Prostate gland (tissue), 2 donors: Measurements from ENCODE around the gene FAHD2B. TPM values are rescaled to one million over a fixed set of nuclear protein-coding genes. Genes with fewer than 3 reads are reported as not detected.
"Not testable (repeated sequence)": the region's sequence is repeated elsewhere in the genome, so short reads cannot be mapped to it uniquely, and the experiment has no call there.

Experiments used
- DNase-seq: peaks from one replicate; pipeline ENCODE4 v3.0.0-alpha.2; 2019; ENCODE audit warnings: low spot score
- H3K27ac ChIP-seq, 2 donors: fragments of 200-600 bp; sonication (generic); 2 replicates each; pipeline ENCODE4 v1.5.1; 2017 to 2019
- H3K27me3 ChIP-seq: fragments of 200-600 bp; sonication (generic); replicated peaks from 2 replicates; pipeline ENCODE4 v1.5.1; 2019; ENCODE audit not compliant: insufficient read depth
- H3K36me3 ChIP-seq, 2 donors: fragments of 200-600 bp; sonication (generic); 1 replicate in 1 of 2; 2 replicates in 1 of 2; pipeline versions ENCODE4 v1.5.1 to v1.8.1; 2017 to 2019
- H3K4me1 ChIP-seq: fragments of 200-600 bp; sonication (generic); replicated peaks from 2 replicates; pipeline ENCODE4 v1.5.1; 2019
- H3K4me3 ChIP-seq, 2 donors: fragments of 200-600 bp; sonication (generic); 2 replicates each; pipeline ENCODE4 v1.5.1; 2017 to 2019
- H3K9me3 ChIP-seq: fragments of 200-600 bp; sonication (generic); 2 replicates; pipeline ENCODE4 v1.5.1; 2017
- POLR2A ChIP-seq: fragments of 450-650 bp; IDR thresholded peaks from one replicate; pipeline ENCODE4 v1.6.1; 2016; ENCODE audit warnings: antibody characterized with exemption, mild to moderate bottlenecking
- POLR2AphosphoS5 ChIP-seq: sonication (generic); formaldehyde crosslinking; IDR thresholded peaks from one replicate; pipeline ENCODE4 v1.6.1; 2017; ENCODE audit warnings: antibody characterized with exemption
- WGBS: methylation state at CpG from one replicate; pipeline ENCODE4 v1.1.5; 2018; 5-methylcytosine and 5-hydroxymethylcytosine counted together
- intact Hi-C: fragments of 100-400 bp; cut with DNase I; formaldehyde crosslinking; loops from one replicate; pipeline ENCODE4 v1.14.2; 2022
- total RNA-seq, 2 donors: library from RNA; depleted of rRNA; stranded (reverse); fragments of >200 nt; gene quantifications; one replicate each; pipeline ENCODE4 v1.1.0, GENCODE V29; 2016
- TF ChIP-seq, protein P1 (sequence below), 4 experiments: fragments of 200-600 bp in 2 of 4; fragments of 450-650 bp in 2 of 4; sonication (generic) in 2 of 4; IDR thresholded peaks; 1 replicate in 3 of 4; 2 replicates in 1 of 4; pipeline ENCODE4 v1.5.1; 2016 to 2019; ENCODE audit warnings: antibody characterized with exemption in 4 of 4, mild to moderate bottlenecking in 2 of 4, moderate library complexity in 2 of 4

FAHD2B gene, protein sequence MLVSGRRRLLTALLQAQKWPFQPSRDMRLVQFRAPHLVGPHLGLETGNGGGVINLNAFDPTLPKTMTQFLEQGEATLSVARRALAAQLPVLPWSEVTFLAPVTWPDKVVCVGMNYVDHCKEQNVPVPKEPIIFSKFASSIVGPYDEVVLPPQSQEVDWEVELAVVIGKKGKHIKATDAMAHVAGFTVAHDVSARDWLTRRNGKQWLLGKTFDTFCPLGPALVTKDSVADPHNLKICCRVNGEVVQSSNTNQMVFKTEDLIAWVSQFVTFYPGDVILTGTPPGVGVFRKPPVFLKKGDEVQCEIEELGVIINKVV
- total RNA-seq, result 10 to 100 TPM; 10.9 to 13.9 TPM

DNA sequence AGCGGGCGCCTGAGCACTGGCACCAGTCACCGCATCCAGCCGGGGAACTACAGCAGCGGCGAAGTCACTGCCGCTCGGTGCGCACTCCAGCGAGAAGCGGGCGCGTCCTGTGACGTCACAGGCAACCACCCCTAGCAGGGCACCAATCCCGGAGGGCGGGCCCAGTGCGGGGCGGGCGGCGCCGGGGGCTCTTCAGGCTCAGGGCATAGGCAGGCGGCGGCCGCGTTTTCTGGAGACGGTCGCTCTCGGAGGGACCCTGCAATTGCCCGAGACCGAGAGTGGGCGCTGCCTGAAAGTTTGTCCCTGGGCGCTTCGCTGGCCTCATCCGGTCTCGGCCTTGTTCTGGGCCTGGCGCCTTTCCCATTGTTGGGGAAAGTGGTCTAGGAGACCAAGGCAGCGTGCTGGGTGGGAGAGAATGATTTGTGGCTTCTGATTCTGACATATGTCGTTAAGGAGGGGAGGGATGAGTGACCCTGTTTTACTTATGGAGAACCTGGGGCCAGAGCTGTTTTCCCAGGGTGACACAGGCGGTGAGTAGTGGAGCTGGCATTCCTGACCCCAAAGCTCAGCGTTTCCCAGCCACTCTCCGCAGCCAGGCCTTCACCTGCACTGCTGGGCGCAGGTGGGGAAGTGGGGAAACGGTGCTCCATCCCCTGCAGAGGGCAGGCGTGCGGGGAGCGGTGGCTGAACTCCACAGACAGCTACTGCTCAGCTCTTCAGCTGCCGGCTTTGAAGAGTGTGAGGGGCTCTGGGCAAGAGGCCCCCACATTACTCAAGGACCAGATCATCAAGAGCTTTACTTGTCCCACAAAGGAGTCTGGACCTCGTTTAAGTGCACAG is at the start of gene FAHD2B:
FAHD2B (minus strand) TSS at position 111 of the 840 bp plus-strand sequence. CDS start 3,176 bp downstream, outside the sequence.
- peak; percentile 84 for DNase-seq
- peak within 1 kb of the TSS; percentile 43 to 66 for H3K27ac ChIP-seq
- H3K4me1 ChIP-seq, intact Hi-C loops, H3K36me3 ChIP-seq, H3K27me3 ChIP-seq, H3K9me3 ChIP-seq: not testable (repeated sequence)
- H3K4me3 ChIP-seq, result peak within 1 kb of the TSS; percentile 30 to 33
- WGBS, result 6% methylated on average over 12 of the region's 48 CpGs

DNA sequence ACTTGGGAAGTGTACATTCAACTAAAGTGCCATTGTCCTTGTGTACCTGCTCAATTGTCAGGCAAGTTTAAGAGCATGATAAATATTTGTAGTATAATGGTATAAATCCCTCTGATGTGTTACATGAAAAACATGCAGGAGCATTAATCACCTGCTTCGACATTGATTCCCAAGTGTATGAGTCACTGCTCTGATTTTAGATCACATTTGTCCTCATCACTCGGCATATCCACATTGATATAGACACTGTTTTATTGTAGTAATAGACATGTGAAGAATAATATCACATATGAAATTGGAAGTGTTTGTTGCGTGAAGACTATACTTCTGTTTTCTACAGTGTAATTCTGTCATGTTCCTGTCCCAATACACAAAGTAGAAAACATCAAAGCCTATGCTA is 49.3 kb upstream of the FAHD2B start:
- H3K36me3 ChIP-seq, intact Hi-C loops, H3K27me3 ChIP-seq, H3K27ac ChIP-seq, H3K4me3 ChIP-seq, DNase-seq, H3K4me1 ChIP-seq, H3K9me3 ChIP-seq: not testable (repeated sequence)
- 73% methylated on average over 3 of the region's 3 CpGs for WGBS

DNA sequence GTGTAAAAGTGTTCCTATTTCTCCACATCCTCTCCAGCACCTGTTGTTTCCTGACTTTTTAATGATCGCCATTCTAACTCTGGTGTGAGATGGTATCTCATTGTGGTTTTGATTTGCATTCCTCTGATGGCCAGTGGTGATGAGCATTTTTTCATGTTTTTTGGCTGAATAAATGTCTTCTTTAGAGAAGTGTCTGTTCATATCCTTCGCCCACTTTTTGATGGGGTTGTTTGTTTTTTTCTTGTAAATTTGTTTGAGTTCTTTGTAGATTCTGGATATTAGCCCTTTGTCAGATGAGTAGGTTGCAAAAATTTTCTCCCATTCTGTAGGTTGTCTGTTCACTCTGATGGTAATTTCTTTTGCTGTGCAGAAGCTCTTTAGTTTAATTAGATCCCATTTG is 34.4 kb upstream of the FAHD2B start:
- DNase-seq, H3K4me1 ChIP-seq, H3K27me3 ChIP-seq, intact Hi-C loops, H3K4me3 ChIP-seq, H3K9me3 ChIP-seq, H3K27ac ChIP-seq, H3K36me3 ChIP-seq: not testable (repeated sequence)
- WGBS, result 90% methylated on average over 2 of the region's 2 CpGs

DNA sequence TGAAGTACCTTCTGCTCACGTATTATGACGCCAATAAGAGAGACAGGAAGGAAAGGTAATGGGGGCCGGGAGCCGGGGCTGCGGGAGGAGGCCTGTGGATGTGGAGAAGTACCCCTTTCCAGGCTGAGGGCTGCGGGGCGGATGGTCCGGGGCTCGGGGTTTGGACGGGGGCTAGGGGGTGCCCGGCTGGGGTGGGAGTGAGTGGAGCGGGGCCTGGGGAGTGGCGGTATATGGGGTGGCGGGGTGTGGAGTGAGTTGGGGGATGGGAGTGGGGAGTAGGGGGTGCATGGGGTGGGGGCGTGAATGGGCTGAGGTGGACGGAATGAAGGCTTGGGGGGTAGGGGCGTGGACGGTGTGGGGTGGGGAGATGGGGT is 19.2 kb upstream of the FAHD2B start:
- H3K36me3 ChIP-seq, H3K9me3 ChIP-seq, intact Hi-C loops, H3K4me1 ChIP-seq, DNase-seq, H3K27me3 ChIP-seq: not testable (repeated sequence)
- Histone ChIP-seq H3K4me3 (peak overlapping the region; percentile 60 to 75), H3K27ac (peak overlapping the region; percentile 91 to 92)
- WGBS, result 2% methylated on average over 11 of the region's 18 CpGs

DNA sequence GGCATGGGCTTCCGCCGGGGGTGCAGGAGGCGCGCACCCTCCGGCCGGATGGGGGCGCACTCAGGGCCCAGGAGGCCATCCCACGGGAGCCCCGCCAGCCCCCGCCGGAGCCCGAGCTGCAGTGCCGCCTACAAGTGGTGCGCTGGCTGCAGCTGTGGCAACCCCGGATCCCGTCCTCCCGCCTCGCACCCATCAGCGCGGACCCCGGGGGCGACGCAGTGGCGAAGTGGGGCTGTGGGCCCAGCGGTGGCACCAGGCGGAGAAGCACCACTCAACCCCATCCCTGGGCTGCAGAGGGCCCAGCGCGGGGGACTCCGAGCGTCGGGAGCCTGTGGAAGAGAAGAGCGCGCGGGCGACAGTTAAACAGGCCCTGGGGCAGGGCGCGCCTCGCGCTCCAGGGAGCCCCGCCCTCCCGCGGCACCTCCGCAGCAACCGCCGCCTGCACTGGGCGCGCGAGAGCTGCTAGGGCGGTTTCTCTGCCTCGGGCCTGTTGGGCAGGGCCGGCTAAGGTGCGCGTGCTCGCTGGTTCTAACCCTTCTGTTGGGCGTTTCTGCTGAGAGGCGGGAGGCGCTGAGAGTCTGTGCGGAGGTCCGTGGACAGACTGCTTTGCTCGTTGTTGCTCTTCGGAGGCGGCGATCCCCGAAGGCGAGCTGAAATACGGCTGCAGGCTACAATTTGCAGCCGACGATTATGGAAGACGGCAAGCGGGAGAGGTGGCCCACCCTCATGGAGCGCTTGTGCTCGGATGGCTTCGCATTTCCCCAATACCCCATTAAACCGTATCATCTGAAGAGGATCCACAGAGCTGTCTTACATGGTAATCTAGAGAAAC is 18.6 kb upstream of the FAHD2B start, which contains the start of gene ANKRD36:
ANKRD36 (plus strand) TSS at position 104 of the 832 bp plus-strand sequence; CDS start at position 691, 587 bp downstream.
- H3K27me3 ChIP-seq, H3K36me3 ChIP-seq, intact Hi-C loops, H3K9me3 ChIP-seq, H3K4me1 ChIP-seq: not testable (repeated sequence)
- Histone ChIP-seq H3K4me3 (peak within 1 kb of the TSS; percentile 60 to 75), H3K27ac (peak within 1 kb of the TSS; percentile 91 to 92)
- peak; percentile 38 for TF ChIP-seq POLR2A
- peak; percentile 25 for TF ChIP-seq POLR2AphosphoS5
- TF ChIP-seq, protein P1, sequence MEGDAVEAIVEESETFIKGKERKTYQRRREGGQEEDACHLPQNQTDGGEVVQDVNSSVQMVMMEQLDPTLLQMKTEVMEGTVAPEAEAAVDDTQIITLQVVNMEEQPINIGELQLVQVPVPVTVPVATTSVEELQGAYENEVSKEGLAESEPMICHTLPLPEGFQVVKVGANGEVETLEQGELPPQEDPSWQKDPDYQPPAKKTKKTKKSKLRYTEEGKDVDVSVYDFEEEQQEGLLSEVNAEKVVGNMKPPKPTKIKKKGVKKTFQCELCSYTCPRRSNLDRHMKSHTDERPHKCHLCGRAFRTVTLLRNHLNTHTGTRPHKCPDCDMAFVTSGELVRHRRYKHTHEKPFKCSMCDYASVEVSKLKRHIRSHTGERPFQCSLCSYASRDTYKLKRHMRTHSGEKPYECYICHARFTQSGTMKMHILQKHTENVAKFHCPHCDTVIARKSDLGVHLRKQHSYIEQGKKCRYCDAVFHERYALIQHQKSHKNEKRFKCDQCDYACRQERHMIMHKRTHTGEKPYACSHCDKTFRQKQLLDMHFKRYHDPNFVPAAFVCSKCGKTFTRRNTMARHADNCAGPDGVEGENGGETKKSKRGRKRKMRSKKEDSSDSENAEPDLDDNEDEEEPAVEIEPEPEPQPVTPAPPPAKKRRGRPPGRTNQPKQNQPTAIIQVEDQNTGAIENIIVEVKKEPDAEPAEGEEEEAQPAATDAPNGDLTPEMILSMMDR (IDR thresholded peaks at IDR 0.05), result peak in 2 of 4 experiments; percentile 66 to 73
- peak; percentile 71 for DNase-seq
- under 1% methylated on average over 41 of the region's 74 CpGs for WGBS

DNA sequence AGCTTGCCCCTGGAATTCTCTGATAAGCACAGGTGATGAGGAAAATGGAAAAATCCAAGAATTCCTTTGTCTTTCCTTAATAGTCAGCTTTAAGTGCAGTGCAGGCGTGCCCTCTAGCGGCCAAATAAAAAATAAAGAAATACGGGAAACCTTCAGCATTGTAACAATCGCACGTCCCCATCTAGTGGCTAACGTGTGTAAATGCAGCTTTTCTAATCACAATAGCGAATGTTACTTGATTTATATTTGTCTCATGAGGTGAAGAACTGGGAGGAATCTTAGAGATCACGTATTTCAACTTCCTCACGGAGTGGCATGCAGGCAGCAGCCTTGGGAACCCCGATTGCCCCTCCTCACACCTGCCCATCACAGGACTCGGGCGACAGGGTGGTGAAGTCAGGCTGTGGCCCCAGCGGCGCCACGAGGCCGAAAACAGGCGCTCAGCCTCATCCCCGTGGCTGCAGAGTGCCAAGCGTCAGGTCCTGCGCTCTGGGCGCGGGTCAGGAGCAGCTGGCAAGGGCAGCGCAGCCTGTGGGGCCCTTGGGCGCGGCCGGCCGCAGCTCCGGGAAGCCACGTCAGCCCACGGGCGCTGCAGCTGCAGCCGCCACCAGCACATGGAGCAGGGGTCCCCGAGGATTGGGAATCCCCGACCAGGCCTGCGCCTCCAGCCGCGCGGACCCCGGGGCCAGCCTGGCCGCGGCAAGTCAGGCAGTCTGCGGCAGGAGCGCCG is 17.8 kb upstream of the FAHD2B start:
- WGBS, result 2% methylated on average over 34 of the region's 44 CpGs
- intact Hi-C loops, result not testable (repeated sequence)
- H3K27ac ChIP-seq, result peak overlapping the region; percentile 91 to 92

DNA sequence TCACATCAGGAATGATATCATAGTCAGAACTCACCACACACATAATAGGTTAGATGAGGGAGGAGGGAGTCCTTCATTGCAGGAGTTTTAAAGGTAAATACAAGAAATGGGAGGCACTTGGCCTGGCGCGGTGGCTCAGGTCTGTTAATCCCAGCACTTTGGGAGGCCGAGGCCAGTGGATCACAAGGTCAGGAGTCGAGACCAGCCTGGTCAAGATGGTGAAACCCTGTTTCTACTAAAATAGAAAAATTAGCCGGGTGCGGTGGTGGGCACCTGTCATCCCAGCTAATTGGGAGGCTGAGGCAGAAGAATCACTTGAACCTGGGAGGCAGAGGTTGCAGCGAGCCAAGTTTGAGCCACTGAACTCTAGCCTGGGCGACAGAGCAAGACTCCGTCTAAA is 16.6 kb upstream of the FAHD2B start:
- H3K9me3 ChIP-seq, intact Hi-C loops, H3K4me1 ChIP-seq, DNase-seq, H3K27me3 ChIP-seq, H3K4me3 ChIP-seq, H3K27ac ChIP-seq, H3K36me3 ChIP-seq: not testable (repeated sequence)
- 88% methylated on average over 9 of the region's 9 CpGs for WGBS

More for the DNA sequence above, 17.8 kb upstream of the FAHD2B start:
- H3K27me3 ChIP-seq, H3K4me1 ChIP-seq, H3K36me3 ChIP-seq, H3K9me3 ChIP-seq: not testable (repeated sequence)
- DNase-seq, result peak; percentile 75
- TF ChIP-seq, protein P1 (IDR thresholded peaks at IDR 0.05), result peak; percentile 83 to 99 (median 94)
- peak; percentile 68 for TF ChIP-seq POLR2AphosphoS5
- peak overlapping the region; percentile 60 to 75 for H3K4me3 ChIP-seq

DNA sequence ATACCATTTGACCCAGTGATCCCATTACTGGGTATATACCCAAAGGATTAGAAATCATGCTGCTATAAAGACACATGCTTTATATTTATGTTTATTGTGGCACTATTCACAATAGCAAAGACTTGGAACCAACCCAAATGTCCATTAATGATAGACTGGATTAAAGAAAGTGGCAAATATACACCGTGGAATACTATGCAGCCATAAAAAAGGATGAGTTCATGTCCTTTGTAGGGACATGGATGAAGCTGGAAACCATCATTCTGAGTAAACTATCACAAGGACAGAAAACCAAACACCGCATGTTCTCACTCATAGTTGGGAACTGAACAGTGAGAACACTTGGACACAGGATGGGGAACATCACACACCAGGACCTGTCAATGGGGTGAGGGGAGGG is 12.2 kb upstream of the FAHD2B start:
- WGBS, result 89% methylated on average over 2 of the region's 2 CpGs
- intact Hi-C loops, result not testable (repeated sequence)

DNA sequence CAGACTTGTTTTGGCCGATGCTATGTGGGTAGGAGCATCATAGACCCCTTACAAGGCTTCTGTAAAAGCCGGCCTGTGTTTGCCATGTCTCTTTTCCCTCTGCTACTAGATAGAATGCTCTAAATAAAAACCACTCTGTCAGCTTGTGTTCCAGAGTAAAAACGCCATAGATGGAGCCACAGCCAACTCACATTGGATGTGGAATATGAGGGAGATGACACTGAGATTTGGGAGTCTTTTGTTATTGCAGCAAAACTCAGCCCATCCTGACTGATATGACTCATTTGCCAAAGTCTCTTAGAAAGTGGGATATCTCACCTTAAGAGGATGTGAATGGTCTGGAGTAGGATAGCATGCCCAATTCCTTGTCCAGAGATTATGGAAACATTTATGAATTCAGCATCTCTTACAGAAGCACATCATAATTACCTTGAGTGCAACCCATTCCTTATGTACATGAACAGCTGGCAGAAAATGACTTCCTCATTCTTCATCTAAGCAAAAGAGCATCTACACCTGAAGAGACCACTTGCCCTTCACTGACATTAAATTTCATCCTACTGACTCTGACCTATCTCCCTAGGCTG is 4.2 kb upstream of the FAHD2B start:
- H3K4me1 ChIP-seq, intact Hi-C loops, H3K4me3 ChIP-seq, H3K27ac ChIP-seq, H3K27me3 ChIP-seq, H3K9me3 ChIP-seq, DNase-seq, H3K36me3 ChIP-seq: not testable (repeated sequence)
- WGBS, result 85% methylated on average over 3 of the region's 3 CpGs

More for the DNA sequence above, 12.2 kb upstream of the FAHD2B start:
- H3K36me3 ChIP-seq, H3K4me1 ChIP-seq, H3K27me3 ChIP-seq, H3K4me3 ChIP-seq, H3K9me3 ChIP-seq, DNase-seq, H3K27ac ChIP-seq: not testable (repeated sequence)
